GM21737 (cell line): Measurements from ENCODE around the gene IBSP.

ENCODE experiments used
- ATAC-seq: cut with Tn5 transposase; IDR thresholded peaks from one replicate; pipeline ENCODE4 v1.9.1; 2021; ENCODE audit warnings: mild to moderate bottlenecking, moderate library complexity; ENCODE audit not compliant: unreplicated experiment

IBSP gene, protein sequence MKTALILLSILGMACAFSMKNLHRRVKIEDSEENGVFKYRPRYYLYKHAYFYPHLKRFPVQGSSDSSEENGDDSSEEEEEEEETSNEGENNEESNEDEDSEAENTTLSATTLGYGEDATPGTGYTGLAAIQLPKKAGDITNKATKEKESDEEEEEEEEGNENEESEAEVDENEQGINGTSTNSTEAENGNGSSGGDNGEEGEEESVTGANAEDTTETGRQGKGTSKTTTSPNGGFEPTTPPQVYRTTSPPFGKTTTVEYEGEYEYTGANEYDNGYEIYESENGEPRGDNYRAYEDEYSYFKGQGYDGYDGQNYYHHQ

DNA sequence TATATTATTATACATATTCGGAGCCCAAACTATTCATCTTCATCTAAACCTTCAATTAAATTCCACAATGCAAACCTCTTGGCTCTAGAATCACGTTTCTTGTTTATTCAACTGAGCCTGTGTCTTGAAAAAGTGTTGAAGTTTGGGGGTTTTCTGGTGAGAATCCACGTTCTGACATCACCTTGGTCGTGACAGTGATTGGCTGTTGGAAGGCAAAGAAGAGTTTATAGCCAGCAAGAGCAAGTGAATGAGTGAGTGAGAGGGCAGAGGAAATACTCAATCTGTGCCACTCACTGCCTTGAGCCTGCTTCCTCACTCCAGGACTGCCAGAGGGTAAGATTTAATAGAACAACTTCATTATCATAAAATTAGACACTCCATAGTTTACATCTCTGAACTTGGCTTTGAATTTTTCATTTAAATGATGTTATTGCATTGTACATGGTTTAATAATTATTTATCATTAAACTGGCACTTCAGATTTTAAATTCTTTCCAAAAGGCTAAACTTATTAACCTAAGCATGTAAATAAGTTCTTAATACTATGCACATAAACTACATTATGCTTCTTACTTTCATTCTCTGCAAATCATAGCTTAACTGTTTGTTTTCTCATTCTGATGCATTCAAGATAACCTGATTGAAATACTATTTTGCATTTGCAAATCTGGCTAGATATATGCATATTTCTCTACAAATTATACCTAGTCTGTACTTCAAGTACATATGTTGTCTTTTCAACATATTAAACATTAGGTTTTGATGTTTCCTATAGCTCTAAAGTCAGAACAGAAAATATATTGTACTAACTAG lies at the start of gene IBSP:
Gene IBSP, plus strand, starts transcription at position 254 of the 813 bp plus-strand sequence. CDS start 2,808 bp downstream, outside the sequence.
- no peak for ATAC-seq

DNA sequence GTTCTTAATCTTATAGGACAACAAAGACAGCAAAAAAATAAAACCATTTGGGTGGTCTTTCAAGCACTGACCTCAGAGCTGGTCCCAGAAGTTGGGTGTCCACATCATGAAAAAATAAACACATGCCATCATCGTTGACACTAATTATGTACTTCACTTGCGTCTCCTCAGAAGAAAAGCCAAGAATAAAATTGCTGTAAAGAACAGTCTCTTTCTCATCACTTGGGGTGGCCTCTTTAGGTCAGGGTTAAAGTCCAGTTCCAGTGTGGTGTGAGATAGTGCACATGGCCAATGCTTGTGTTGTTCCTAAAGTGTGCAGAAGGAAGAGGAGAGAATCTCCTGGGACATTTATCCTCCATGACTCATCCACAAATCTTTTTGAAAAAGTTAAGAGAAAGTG lies 49.5 kb upstream of the IBSP start:
- no peak for ATAC-seq

DNA sequence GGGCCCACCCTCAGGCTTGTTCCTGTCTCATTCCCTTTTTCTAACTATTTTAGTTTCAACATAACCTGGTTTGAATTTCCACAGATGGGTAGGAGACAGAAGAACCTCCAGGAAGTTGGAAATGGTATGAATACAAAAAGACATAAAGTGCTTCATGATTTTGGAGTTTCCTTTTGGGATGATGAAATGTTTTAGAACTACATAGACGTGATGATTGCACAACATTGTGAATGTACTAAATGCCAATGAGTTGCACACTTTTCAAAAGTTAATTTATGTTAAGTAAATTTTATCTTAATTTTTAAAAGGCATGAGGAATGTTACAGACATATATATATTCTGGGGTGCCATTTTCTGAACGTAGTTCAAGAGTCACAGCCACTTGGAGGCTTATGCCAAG lies 41.1 kb upstream of the IBSP start:
- ATAC-seq = no peak

DNA sequence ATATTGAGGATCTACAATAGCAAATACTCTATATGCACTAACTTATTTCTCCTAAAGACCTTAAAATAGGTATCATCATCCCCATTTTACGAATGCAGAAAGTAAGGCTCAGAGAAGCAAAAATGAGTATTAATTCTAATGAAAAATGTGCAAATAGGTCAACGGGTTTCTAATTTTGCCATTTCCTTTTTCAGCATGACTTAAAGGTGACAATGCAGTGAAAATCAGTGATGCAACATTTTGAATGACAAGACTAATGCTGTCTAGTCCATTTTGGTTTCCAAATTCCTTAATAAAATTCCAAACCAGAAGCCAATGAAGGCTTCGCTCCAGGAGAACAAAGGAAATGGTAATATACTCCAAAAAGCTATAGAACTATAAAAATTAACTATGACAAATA lies 37.0 kb upstream of the IBSP start:
- ATAC-seq = no peak

DNA sequence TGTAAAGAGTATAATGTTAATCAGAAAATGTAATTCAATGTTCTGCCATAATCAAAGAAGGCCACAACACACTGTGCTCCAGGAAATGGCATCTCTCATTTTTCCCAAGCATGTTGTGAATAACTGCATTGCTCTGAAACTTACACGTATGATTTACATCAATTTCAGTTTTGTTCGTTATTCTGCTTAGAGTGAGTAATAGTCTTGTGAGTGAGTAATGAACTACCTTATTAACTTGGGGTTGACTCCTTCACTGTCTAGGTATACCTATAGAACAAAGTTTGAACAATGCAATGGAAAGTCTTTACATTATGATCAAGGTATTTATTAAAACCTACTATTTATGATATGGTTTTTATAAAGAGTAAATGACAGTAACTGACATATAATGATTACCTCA lies 17.8 kb upstream of the IBSP start:
- no peak for ATAC-seq

DNA sequence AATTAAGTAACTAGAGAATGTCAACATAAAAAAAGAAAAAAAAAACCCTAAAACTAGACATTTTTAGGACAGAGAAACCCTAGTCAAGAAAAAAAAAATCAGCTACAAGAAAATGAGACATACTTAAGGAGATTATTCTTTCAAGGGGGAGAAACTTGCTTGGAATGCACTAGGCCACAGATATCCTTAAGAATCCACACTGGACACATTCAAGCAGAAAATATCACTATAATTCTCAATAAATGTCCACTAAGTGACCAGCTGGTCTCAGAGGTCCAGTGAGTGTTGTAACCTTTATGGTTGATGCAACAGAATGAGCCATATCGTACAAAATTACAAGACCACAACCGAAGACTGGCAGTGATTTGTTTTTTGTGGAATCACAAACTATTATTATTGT lies 15.6 kb upstream of the IBSP start:
- no peak for ATAC-seq

DNA sequence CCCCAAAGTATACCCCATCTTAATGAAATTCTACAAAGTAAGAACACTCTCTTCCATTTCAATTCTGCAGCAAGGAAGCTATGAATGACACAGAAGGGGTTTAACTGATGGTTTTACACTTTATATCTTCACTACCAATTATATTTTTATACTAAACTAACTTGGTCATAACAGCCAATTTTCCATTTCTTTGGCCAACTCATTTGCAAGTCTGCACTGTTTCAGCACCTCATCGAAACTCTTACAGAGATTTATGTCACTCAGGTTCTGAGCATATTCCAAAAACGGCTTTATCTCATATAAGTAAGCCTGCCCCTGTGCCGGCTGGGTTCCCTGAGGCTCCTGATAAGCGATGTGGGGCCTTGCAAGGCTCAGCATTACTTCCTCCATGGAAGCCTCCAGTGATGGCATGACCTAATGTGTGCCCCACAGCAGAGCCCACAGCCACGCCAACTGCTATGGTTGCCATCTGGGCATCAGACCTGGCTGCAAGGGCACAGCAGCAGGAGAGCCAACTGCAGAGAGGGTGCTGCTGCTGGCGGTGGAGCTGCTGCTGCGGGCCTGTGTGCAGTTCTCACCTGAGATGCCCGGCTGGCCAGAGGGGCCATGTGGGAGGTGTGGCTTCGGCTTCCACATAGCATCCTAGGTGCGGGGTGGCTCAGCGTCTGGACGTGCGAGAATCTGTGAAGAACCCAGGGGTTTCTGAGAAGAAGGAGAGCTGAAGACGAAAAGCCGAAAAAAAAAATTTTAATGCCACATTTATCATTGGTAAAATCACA lies 13.4 kb upstream of the IBSP start:
- ATAC-seq = no peak

DNA sequence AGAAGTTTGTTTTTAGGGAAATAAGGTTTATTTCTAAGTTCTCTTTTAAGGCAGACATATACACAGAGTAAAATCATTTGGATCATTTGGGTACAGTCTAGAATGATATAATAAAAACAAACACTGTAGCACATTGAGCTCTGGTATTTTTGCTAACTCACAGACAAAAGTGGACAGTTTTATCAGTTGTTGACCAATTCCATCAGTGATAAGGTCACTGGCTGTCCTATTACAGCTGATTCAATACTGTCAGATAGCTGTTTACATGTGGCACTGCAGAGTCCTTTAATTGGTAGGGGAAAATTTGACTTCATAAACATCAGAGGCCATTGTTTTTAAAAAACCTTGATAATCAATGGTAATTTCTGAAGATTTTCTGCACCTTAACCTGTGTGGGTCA lies 3.5 kb downstream of the IBSP start:
- ATAC-seq = no peak

DNA sequence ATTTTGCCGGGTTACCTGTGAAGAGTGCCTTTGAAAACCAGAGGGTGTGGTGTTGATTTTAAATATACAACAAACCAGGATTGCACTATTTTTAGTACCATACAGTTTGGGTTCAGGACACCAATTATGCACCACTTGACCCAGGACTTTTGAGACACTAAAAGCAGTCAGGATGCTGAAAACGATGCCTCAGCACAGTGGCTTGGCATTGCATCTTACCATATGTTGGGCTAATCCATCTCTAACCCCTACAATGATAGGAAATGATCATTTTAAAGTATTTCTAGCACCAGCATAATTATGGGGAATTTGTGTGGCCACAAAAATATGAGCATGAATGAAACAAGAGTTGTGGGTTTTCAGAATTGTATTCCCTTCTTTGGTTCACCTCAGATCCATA lies 4.1 kb downstream of the IBSP start:
- no peak for ATAC-seq

DNA sequence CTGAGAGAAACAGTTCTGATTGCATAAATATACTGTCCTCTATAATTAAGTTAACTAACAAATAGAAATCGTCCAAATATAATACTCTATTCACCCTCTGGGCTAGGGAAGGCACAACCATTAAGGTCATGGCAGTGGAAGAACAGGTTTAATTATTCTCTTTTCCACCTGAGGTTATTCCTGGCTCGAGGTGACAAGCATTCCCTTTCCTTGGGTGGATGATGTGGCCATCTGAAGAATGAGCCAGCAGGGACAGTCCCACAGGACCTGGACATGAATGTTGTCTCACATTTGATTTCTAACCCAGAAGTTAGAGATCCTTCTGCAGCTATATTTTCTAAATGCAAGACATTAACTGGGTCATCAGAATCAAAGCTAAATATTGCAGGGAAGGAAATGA lies 5.5 kb downstream of the IBSP start:
- no peak for ATAC-seq

DNA sequence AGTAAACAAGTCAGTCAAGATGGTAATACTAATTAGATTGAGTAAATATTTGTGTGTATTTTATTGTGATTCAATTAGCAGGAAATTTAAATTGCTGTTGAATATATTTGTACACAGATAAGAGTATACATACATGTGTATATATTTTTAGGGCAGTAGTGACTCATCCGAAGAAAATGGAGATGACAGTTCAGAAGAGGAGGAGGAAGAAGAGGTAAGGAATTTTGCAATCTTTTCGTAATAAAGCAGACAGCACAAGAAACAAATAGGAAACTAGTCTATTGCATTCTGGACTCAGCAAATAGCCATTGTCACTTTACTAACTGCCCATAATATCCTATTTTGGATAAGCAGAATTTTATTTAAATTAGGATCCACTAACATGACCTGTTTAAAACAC lies 6.6 kb downstream of the IBSP start:
- ATAC-seq = no peak

DNA sequence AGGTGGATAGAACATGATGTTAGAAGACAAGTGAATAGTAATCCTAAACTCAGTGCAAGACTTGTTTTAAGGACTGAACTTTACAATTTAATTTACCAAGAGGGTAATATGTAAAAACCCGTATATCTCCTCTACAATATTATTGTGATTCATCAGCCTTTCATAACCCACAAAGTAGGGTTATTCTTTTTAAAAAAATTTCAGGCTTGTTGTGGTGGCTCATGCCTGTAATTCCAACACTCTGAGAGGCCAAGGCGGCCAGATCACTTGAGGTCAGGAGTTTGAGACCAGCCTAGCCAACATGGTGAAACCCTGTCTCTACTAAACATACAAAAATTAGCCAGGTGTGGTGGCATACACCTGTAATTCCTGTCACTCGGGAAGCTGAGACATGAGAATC lies 7.2 kb downstream of the IBSP start:
- no peak for ATAC-seq

DNA sequence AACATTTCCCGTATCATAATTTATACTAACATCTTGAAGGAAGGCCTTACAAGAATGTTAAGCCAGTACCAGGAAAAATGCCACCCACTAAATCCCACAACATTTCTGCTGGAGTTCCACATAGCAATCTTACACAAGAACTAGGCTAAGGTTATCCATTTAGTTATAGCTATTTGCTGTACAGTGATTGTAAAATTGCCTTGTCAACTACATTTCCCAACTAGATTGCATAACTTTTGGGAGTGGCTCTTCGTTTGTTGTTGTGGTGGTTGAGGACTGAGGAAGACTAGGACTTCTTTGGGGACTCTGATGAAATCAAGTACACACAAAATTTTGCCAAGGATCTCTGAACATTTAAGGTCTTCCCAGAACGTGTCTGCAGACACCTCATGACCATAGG lies 8.0 kb downstream of the IBSP start:
- ATAC-seq = no peak

DNA sequence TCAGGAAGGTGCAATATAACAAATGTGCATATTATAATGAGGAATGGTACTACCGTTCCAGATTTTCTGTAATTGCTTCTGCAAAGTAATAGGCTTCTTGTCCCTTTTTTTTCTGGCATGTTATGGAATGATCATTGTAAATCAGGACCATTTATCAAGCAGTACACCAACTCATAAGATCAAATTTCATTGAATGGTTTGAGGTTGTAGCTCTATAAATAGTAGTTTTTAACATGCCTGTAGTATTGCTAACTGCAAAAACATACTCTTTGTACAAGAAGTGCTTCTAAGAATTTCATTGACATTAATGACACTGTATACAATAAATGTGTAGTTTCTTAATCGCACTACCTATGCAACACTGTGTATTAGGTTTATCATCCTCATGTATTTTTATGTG lies 12.6 kb downstream of the IBSP start:
- no peak for ATAC-seq

DNA sequence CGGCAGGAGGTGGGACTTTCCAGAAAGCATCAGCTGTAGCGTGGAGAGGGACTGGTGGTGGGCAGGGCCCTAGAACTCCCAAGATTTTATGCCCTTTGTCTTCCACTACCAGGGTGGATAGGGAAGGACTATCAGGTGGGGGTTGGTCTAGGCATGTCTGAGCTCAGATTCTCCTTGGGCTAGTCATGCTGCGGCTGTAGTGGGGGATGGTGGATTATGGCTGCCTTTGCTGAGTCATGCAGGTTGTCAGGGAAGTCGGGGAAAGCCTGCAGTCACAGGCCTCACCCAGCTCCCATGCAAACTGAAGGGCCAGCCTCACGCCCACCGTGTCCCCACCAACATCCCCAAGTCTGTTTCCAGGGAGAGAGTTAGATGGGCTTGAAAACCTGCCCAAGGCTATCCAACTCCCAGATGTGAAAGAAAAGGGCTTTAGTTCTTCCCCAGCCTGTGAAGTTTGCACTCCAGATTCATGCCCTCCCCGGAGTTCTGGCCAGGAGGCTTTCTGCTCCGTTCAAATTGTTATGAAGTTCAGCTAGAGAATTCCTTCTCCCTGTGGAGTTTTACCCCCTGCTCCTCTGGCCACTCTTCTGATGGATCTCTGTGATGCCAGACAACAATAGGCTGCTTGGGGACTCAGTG lies 20.0 kb downstream of the IBSP start:
- no peak for ATAC-seq

DNA sequence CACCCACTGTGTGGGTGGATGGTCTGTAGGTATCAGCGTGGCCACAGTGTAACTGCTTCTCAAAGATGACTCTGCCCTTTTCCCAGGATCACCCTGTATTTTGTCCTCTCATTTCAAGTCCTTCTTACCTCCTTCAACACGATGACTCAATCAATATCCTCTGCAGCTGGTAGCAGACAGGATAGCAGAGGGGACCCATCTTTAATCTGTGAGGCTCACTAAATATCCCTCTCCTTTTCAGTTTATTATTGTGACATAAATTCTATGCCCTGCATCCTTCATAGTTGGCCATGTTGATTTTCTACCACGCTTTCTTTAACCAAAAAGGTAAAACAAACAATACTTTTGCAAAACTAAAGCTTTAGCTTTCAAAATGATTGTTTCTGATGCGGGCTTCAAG lies 23.8 kb downstream of the IBSP start:
- ATAC-seq = no peak

DNA sequence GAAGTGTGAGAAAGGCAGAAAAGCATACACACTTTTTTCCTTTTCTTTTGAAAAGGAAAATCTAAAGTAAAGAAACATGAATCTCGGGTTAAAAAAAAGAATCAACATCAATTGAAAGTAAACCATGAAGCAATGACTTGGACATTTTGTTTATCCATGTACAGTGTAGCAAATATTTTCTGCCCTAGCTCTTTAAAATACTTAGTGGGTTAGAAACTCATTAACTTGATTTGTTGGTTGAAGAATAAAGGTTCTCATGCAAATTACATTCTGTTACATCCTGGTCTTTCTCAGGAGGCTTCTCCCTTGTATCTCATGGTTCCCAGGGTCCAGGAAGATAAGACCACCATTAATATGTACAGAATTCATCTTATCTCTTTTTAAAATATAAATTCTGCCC lies 24.4 kb downstream of the IBSP start:
- no peak for ATAC-seq

DNA sequence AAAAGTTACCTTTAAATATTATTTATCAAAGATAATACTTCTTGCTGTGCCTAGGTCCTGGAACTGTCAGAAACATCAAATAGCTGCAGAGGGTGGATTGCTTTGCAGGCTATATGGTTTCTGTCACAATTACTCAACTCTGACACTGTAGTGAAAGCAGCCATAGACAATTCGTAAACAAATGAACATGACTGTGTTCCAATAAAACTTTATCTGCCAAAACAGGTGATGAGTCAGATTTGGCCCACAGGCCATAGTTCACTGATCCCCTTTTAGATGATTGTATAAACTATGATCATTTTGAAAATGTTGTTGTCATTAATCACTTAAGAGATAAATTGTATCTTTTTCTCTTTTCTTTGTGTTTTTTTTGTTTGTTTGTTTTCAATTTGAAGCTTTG lies 25.0 kb downstream of the IBSP start:
- no peak for ATAC-seq

DNA sequence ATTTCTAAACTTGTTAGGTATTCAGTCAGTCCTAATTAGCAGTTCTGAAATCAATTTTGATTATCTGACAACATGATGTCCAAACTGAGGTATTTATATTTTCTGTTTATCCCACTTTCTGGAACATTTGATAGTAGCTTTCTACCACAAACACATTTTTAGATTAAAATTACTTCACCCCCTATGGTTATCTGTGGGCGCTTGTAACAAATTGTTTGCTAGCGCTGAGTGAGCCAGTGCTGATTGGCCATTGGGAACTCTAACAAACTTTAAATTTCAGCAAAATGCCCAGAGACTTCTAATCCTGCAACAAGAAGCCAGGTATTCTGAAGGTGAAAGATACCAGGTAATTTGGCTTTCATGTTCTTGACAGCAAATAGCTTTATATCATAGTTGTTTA lies 33.3 kb downstream of the IBSP start, which contains the start of gene MEPE:
Gene MEPE, plus strand, starts transcription at position 301 of the 400 bp plus-strand sequence. CDS start 1,746 bp downstream, outside the sequence.
- no peak for ATAC-seq

DNA sequence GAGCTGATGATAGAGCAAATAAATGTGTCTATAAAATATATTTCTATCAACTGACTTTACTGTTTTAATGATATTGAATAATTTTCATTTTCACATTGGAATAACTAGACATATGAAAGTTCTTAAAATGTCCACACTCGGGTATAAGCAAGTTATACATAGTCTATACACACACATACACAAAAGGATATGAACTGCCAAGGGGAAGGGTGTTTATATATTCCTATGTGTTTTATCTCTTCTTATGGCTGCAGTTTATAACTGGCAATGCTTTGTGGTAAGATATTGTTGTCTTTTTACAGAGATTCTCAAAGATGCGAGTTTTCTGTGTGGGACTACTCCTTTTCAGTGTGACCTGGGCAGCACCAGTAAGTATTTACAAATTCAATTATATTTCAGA lies 35.0 kb downstream of the IBSP start:
- no peak for ATAC-seq

DNA sequence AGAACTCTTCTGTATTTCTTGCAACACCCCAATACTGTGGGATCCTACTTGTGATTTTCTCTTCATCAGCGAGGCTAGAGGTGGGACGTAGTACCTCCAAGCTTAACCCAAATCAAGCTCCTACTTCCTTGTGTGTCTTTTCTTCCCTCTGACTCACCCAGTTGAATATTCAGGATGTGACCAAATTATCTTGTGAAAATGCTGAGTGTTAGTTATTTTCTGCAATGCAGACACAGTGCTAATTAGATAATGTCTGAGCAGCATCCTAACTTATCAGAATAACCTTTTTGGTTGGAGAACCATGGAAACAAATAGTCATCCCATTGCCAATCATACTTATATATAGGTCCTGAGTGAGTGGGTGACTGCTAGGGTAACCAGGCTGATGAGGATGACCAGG lies 35.8 kb downstream of the IBSP start:
- no peak for ATAC-seq
